ENCODE measurements around the gene SLC35F3. TPM values are rescaled to one million over a fixed set of nuclear protein-coding genes. Genes with fewer than 3 reads are reported as not detected.

Gene SLC35F3
- total and polyA plus RNA-seq, 4 donors = 0.01 to 0.37 (median 0.08) TPM; not detected in 1

DNA sequence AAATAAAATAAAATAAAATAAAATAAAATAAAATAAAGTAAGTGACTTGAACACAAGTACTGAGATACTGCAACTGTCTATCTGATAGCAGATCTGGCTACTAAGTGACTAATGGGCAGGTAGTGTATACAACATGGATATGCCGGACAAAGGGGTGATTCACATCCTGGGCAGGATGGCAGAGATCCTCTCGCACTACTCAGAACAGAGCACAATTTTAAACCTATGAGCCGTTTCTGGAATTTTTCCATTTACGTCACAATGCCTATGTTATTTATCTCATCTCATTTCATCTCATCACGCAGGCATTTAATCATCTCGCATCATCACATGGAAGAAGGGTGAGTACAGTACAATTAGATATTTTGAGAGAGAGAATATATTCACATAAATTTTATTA lies 235.5 kb downstream of the SLC35F3 start:
- no peak for TF ChIP-seq FOXA1 (IDR thresholded peaks at IDR 0.05)
- TF ChIP-seq, protein P1, sequence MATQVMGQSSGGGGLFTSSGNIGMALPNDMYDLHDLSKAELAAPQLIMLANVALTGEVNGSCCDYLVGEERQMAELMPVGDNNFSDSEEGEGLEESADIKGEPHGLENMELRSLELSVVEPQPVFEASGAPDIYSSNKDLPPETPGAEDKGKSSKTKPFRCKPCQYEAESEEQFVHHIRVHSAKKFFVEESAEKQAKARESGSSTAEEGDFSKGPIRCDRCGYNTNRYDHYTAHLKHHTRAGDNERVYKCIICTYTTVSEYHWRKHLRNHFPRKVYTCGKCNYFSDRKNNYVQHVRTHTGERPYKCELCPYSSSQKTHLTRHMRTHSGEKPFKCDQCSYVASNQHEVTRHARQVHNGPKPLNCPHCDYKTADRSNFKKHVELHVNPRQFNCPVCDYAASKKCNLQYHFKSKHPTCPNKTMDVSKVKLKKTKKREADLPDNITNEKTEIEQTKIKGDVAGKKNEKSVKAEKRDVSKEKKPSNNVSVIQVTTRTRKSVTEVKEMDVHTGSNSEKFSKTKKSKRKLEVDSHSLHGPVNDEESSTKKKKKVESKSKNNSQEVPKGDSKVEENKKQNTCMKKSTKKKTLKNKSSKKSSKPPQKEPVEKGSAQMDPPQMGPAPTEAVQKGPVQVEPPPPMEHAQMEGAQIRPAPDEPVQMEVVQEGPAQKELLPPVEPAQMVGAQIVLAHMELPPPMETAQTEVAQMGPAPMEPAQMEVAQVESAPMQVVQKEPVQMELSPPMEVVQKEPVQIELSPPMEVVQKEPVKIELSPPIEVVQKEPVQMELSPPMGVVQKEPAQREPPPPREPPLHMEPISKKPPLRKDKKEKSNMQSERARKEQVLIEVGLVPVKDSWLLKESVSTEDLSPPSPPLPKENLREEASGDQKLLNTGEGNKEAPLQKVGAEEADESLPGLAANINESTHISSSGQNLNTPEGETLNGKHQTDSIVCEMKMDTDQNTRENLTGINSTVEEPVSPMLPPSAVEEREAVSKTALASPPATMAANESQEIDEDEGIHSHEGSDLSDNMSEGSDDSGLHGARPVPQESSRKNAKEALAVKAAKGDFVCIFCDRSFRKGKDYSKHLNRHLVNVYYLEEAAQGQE (IDR thresholded peaks at IDR 0.05) = no peak
- TF ChIP-seq JUND (IDR thresholded peaks at IDR 0.05) = no peak
- no peak for TF ChIP-seq FOXA2 (IDR thresholded peaks at IDR 0.05)
- TF ChIP-seq NR2F2 (IDR thresholded peaks at IDR 0.05) = no peak
- TF ChIP-seq HNF4A (conservative IDR thresholded peaks at IDR 0.05) = no peak
- no peak for TF ChIP-seq HNF4G (IDR thresholded peaks at IDR 0.05)
- TF ChIP-seq GABPA (IDR thresholded peaks at IDR 0.05 in 1 of 2, conservative IDR thresholded peaks at IDR 0.05 in 1 of 2) = no peak
- TF ChIP-seq TAF1 (conservative IDR thresholded peaks at IDR 0.05) = no peak
- no peak for TF ChIP-seq EGR1 (IDR thresholded peaks at IDR 0.05; ENCODE audit: low read depth in 2 of 2)
- no peak for TF ChIP-seq SP1 (IDR thresholded peaks at IDR 0.05)
- TF ChIP-seq, protein P2, sequence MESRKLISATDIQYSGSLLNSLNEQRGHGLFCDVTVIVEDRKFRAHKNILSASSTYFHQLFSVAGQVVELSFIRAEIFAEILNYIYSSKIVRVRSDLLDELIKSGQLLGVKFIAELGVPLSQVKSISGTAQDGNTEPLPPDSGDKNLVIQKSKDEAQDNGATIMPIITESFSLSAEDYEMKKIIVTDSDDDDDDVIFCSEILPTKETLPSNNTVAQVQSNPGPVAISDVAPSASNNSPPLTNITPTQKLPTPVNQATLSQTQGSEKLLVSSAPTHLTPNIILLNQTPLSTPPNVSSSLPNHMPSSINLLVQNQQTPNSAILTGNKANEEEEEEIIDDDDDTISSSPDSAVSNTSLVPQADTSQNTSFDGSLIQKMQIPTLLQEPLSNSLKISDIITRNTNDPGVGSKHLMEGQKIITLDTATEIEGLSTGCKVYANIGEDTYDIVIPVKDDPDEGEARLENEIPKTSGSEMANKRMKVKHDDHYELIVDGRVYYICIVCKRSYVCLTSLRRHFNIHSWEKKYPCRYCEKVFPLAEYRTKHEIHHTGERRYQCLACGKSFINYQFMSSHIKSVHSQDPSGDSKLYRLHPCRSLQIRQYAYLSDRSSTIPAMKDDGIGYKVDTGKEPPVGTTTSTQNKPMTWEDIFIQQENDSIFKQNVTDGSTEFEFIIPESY (IDR thresholded peaks at IDR 0.05) = no peak
- TF ChIP-seq, protein P3, sequence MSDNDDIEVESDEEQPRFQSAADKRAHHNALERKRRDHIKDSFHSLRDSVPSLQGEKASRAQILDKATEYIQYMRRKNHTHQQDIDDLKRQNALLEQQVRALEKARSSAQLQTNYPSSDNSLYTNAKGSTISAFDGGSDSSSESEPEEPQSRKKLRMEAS (IDR thresholded peaks at IDR 0.05) = no peak
- TF ChIP-seq, protein P4, sequence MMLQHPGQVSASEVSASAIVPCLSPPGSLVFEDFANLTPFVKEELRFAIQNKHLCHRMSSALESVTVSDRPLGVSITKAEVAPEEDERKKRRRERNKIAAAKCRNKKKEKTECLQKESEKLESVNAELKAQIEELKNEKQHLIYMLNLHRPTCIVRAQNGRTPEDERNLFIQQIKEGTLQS (IDR thresholded peaks at IDR 0.05) = no peak
- TF ChIP-seq, protein P5, sequence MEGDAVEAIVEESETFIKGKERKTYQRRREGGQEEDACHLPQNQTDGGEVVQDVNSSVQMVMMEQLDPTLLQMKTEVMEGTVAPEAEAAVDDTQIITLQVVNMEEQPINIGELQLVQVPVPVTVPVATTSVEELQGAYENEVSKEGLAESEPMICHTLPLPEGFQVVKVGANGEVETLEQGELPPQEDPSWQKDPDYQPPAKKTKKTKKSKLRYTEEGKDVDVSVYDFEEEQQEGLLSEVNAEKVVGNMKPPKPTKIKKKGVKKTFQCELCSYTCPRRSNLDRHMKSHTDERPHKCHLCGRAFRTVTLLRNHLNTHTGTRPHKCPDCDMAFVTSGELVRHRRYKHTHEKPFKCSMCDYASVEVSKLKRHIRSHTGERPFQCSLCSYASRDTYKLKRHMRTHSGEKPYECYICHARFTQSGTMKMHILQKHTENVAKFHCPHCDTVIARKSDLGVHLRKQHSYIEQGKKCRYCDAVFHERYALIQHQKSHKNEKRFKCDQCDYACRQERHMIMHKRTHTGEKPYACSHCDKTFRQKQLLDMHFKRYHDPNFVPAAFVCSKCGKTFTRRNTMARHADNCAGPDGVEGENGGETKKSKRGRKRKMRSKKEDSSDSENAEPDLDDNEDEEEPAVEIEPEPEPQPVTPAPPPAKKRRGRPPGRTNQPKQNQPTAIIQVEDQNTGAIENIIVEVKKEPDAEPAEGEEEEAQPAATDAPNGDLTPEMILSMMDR (IDR thresholded peaks at IDR 0.05; ENCODE audit: low read depth, low read length, missing input control) = no peak
- TF ChIP-seq RXRA (IDR thresholded peaks at IDR 0.05) = no peak
- no peak for TF ChIP-seq RAD21 (IDR thresholded peaks at IDR 0.05)
- TF ChIP-seq YY1 (IDR thresholded peaks at IDR 0.05) = no peak
- no peaks in the 10 kb centered on the region for H3K9me3 ChIP-seq (ENCODE audit: control insufficient read depth in 4 of 4, low read length in 3 of 4)
- H3K27ac ChIP-seq (ENCODE audit: low read depth in 1 of 2, low read length in 2 of 2) = no peak overlapping the region
- DNase-seq (ENCODE audit: low spot score) = no peak
- WGBS = 91% methylated on average over 6 of the region's 6 CpGs
- no peak overlapping the region for H3K4me3 ChIP-seq (ENCODE audit: low read depth in 1 of 3, low read length in 3 of 3)
- H3K9ac ChIP-seq (ENCODE audit: low read depth in 1 of 2, low read length in 2 of 2) = no peak overlapping the region
- H3K27me3 ChIP-seq (ENCODE audit: control insufficient read depth in 4 of 4, insufficient read depth in 4 of 4, low read length in 3 of 4) = peaks cover 0 to 7% (median 0%) of the 10 kb centered on the region in 4 donors
- H3K36me3 ChIP-seq (ENCODE audit: control insufficient read depth in 4 of 4, insufficient read depth in 3 of 4, low read depth in 1 of 4, low read length in 3 of 4) = no peaks in the 10 kb centered on the region
- no peaks in the 10 kb centered on the region for H3K4me1 ChIP-seq (ENCODE audit: control insufficient read depth in 4 of 4, insufficient read depth in 4 of 4, low read length in 3 of 4)
